Esophagus squamous epithelium (tissue), 4 donors: Measurements from ENCODE around the gene ZNF319.

ENCODE experiments used
- CTCF ChIP-seq, 6 experiments: fragments of 450-650 bp in 4 of 6; fragments of 200-600 bp in 2 of 6; sonication (generic) in 2 of 6; IDR thresholded peaks; one replicate each; pipeline ENCODE4 v1.5.1; 2016 to 2019; ENCODE audit warnings: antibody characterized with exemption in 6 of 6, mild to moderate bottlenecking in 4 of 6, moderate library complexity in 4 of 6
- POLR2A ChIP-seq, 4 donors: fragments of 450-650 bp; IDR thresholded peaks; one replicate each; pipeline ENCODE4 v1.6.1; 2017; ENCODE audit warnings: antibody characterized with exemption in 4 of 4, mild to moderate bottlenecking in 4 of 4, moderate library complexity in 3 of 4

GRCh38 chr16:57998992-57999365 is 1.5 kb downstream of the ZNF319 start:
- TF ChIP-seq POLR2A (IDR thresholded peaks at IDR 0.05) (no peak), CTCF (IDR thresholded peaks at IDR 0.05) (no peak)
